CD4-positive, alpha-beta T cell treated with Interleukin-21 for 1 hour (primary cell): ENCODE data around the gene KCNC1.

Experiments used
- DNase-seq: peaks from one replicate; pipeline ENCODE4 v3.0.0-alpha.2; 2020

The KCNC1 gene

GRCh38 chr11:17776212-17776875 lies 41.8 kb downstream of the KCNC1 start:
- DNase-seq, result no peak

- DNase-seq, result no peak
These were observed 42.6 kb downstream of the KCNC1 start for GRCh38 chr11:17777086-17777737.

GRCh38 chr11:17777738-17778091 lies 43.1 kb downstream of the KCNC1 start:
- no peak for DNase-seq

- DNase-seq, result no peak
These were observed 43.8 kb downstream of the KCNC1 start for GRCh38 chr11:17778352-17778751.

GRCh38 chr11:17778956-17779860 lies 44.6 kb downstream of the KCNC1 start:
- DNase-seq, result no peak

- DNase-seq, result no peak
These were observed 45.4 kb downstream of the KCNC1 start for GRCh38 chr11:17779861-17780594.

GRCh38 chr11:17780668-17781067 lies 46.1 kb downstream of the KCNC1 start:
- DNase-seq, result no peak

GRCh38 chr11:17781221-17781620 lies 46.6 kb downstream of the KCNC1 start:
- DNase-seq, result no peak

GRCh38 chr11:17781626-17782025 lies 47.0 kb downstream of the KCNC1 start:
- no peak for DNase-seq

- DNase-seq, result no peak
These were observed 47.6 kb downstream of the KCNC1 start for GRCh38 chr11:17782145-17782544.

GRCh38 chr11:17782603-17783337 lies 48.2 kb downstream of the KCNC1 start:
- DNase-seq, result no peak

- no peak for DNase-seq
These were observed 49.3 kb downstream of the KCNC1 start for GRCh38 chr11:17783878-17784277.

- DNase-seq, result no peak
These were observed 52.4 kb downstream of the KCNC1 start for GRCh38 chr11:17786824-17787525.

GRCh38 chr11:17788084-17788483 lies 53.5 kb downstream of the KCNC1 start:
- no peak for DNase-seq

- DNase-seq, result no peak
These were observed 55.9 kb downstream of the KCNC1 start for GRCh38 chr11:17790453-17790852.

- DNase-seq, result no peak
These were observed 56.6 kb downstream of the KCNC1 start for GRCh38 chr11:17791144-17791543.

- DNase-seq, result no peak
These were observed 57.6 kb downstream of the KCNC1 start for GRCh38 chr11:17792161-17792560.

GRCh38 chr11:17793642-17794170 lies 59.1 kb downstream of the KCNC1 start:
- DNase-seq, result no peak

GRCh38 chr11:17794981-17795380 lies 60.4 kb downstream of the KCNC1 start:
- no peak for DNase-seq

GRCh38 chr11:17796154-17796553 lies 61.6 kb downstream of the KCNC1 start:
- DNase-seq, result no peak

- DNase-seq, result no peak
These were observed 63.7 kb downstream of the KCNC1 start for GRCh38 chr11:17798253-17798652.
